Suprapubic skin (tissue), 4 donors: ENCODE results near the gene MBP.

Experiments used
- CTCF ChIP-seq, 2 donors: fragments of 200-600 bp in 1 of 2; fragments of 450-650 bp in 1 of 2; sonication (generic) in 1 of 2; IDR thresholded peaks; one replicate each; pipeline ENCODE4 v1.5.1; 2016 to 2019; ENCODE audit warnings: antibody characterized with exemption in 2 of 2, mild to moderate bottlenecking in 1 of 2, moderate library complexity in 1 of 2
- EP300 ChIP-seq: sonication (generic); formaldehyde crosslinking; IDR thresholded peaks from one replicate; pipeline ENCODE4 v1.6.1; 2017; ENCODE audit warnings: antibody characterized with exemption
- POLR2A ChIP-seq, 2 donors: fragments of 450-650 bp; IDR thresholded peaks; one replicate each; pipeline ENCODE4 v1.6.1; 2017; ENCODE audit warnings: antibody characterized with exemption in 2 of 2, mild to moderate bottlenecking in 2 of 2, moderate library complexity in 2 of 2
- POLR2AphosphoS5 ChIP-seq, 3 donors: sonication (generic); formaldehyde crosslinking; IDR thresholded peaks; one replicate each; pipeline ENCODE4 v1.6.1; 2017; ENCODE audit warnings: antibody characterized with exemption in 3 of 3

- TF ChIP-seq EP300: no peak
- no peak for TF ChIP-seq CTCF (IDR thresholded peaks at IDR 0.05)
- no peak for TF ChIP-seq POLR2A (IDR thresholded peaks at IDR 0.05)
- TF ChIP-seq POLR2AphosphoS5 (IDR thresholded peaks at IDR 0.05): no peak
Measured at GRCh38 chr18:77110936-77111335, 21.6 kb downstream of the MBP start.
